GM12878 (cell line): Measurements from ENCODE around the gene MEAK7. TPM values are rescaled to one million over a fixed set of nuclear protein-coding genes. Genes with fewer than 3 reads are reported as not detected.

Source experiments
- ATAC-seq: fragments of 200-7000 bp; cut with Tn5 transposase; 3 replicates; pipeline ENCODE4 v1.9.1; 2020; ENCODE audit warnings: mild to moderate bottlenecking, moderate library complexity
- BruUV-seq: library from RNA; stranded (reverse); fragments of 400-500 nt; replicated peaks from 2 replicates; lab custom pipeline; 2021; lab: Mats Ljungman, UMichigan
- CTCF ChIA-PET: fragments of 300-600 bp; sonication (Branson Sonifier 250); formaldehyde crosslinking; extraction: SDS; loops from one replicate; lab custom pipeline; 2021; ENCODE audit warnings: inconsistent platforms; lab: Yijun Ruan, JAX
- POLR2A ChIA-PET: fragments of 350-600 bp; formaldehyde crosslinking; extraction: SDS; loops from one replicate; lab custom pipeline; 2021; ENCODE audit warnings: inconsistent platforms; lab: Charles Lee
- RAD21 ChIA-PET: fragments of 300-600 bp; sonication (Branson Sonifier 250); formaldehyde crosslinking; loops from one replicate; lab custom pipeline; 2023; ENCODE audit warnings: antibody characterized with exemption; ENCODE audit not compliant: unreplicated experiment; lab: Charles Lee
- SMC1A ChIA-PET: fragments of 300-600 bp; sonication (Branson Sonifier 250); formaldehyde crosslinking; loops from one replicate; lab custom pipeline; 2023; ENCODE audit not compliant: unreplicated experiment, uncharacterized antibody; lab: Charles Lee
- DNase-seq: peaks from one replicate; pipeline ENCODE4 v3.0.0-alpha.2; 2011; ENCODE audit warnings: low read depth, low spot score
- FAIRE-seq: peaks from 3 replicates; lab custom pipeline; 2011; peaks lifted over from hg19 to GRCh38; lab: Jason Lieb, UNC
- H2AFZ ChIP-seq: 2 replicates; pipeline ENCODE4 v1.6.0; 2011; ENCODE audit warnings: low read depth, low read length, control low read depth; ENCODE audit not compliant: control insufficient read depth
- H3K27ac ChIP-seq: 2 replicates; pipeline ENCODE4 v1.5.1; 2011; ENCODE audit warnings: control low read depth; ENCODE audit not compliant: control insufficient read depth, insufficient read depth
- H3K27me3 ChIP-seq, 2 experiments: replicated peaks in 1 of 2; 2 replicates each; pipeline versions ENCODE4 v1.6.0 to v1.6.1; 2011; ENCODE audit warnings: low read length in 1 of 2; ENCODE audit not compliant: control insufficient read depth in 2 of 2, insufficient read depth in 2 of 2
- H3K36me3 ChIP-seq, 2 experiments: 2 replicates each; pipeline ENCODE4 v1.5.1; 2011; ENCODE audit warnings: low read length in 1 of 2; ENCODE audit not compliant: control insufficient read depth in 2 of 2, insufficient read depth in 2 of 2
- H3K4me1 ChIP-seq: 2 replicates; pipeline ENCODE4 v1.6.1; 2011; ENCODE audit warnings: mild to moderate bottlenecking, low read length, moderate library complexity, mixed read lengths; ENCODE audit not compliant: control insufficient read depth, insufficient read depth
- H3K4me2 ChIP-seq: 2 replicates; pipeline ENCODE4 v1.6.0; 2011; ENCODE audit warnings: control low read depth; ENCODE audit not compliant: control insufficient read depth, insufficient read depth
- H3K4me3 ChIP-seq: fragments of 200-600 bp; sonication (generic); 2 replicates; pipeline ENCODE4 v1.5.1; 2016
- H3K79me2 ChIP-seq: 2 replicates; pipeline ENCODE4 v1.6.0; 2011; ENCODE audit warnings: low read length; ENCODE audit not compliant: control insufficient read depth, insufficient read depth
- H3K9ac ChIP-seq: 2 replicates; pipeline ENCODE4 v1.8.0; 2011; ENCODE audit warnings: low read length, control low read depth, mixed read lengths; ENCODE audit not compliant: control insufficient read depth, insufficient read depth
- H3K9me3 ChIP-seq: replicated peaks from 3 replicates; pipeline ENCODE4 v1.5.1; 2011; ENCODE audit warnings: mild to moderate bottlenecking, low read length; ENCODE audit not compliant: control insufficient read depth, insufficient read depth
- H4K20me1 ChIP-seq: 2 replicates; pipeline ENCODE4 v1.6.0; 2011; ENCODE audit not compliant: control insufficient read depth, insufficient read depth
- CBX5 ChIP-seq: sonication (generic); IDR thresholded peaks from 2 replicates; pipeline ENCODE4 v1.6.1; 2016; ENCODE audit warnings: low read depth, moderate library complexity, mild to moderate bottlenecking, inconsistent platforms
- ETV6 ChIP-seq, 2 experiments: fragments of 450-650 bp in 1 of 2; IDR thresholded peaks in 1 of 2; conservative IDR thresholded peaks in 1 of 2; 2 replicates each; pipeline ENCODE4 v1.6.1; 2014; ENCODE audit warnings: antibody characterized with exemption in 1 of 2, borderline replicate concordance in 1 of 2, low read depth in 1 of 2, mild to moderate bottlenecking in 1 of 2, moderate library complexity in 1 of 2
- MYB ChIP-seq: fragments of 150-350 bp; IDR thresholded peaks from 2 replicates; pipeline ENCODE4 v1.6.1; 2014; ENCODE audit warnings: mild to moderate bottlenecking, low read depth, low read length, borderline replicate concordance
- MYC ChIP-seq: IDR thresholded peaks from 2 replicates; pipeline ENCODE4 v1.6.1; 2011; ENCODE audit warnings: mild to moderate bottlenecking, low read length, moderate library complexity, inconsistent platforms; ENCODE audit not compliant: insufficient read depth, insufficient replicate concordance, insufficient read length, severe bottlenecking
- NFYA ChIP-seq: IDR thresholded peaks from 2 replicates; pipeline ENCODE4 v1.6.1; 2011; ENCODE audit warnings: low read depth, mild to moderate bottlenecking, low read length, improper control_type of control experiment, borderline replicate concordance
- SMAD5 ChIP-seq: IDR thresholded peaks from 2 replicates; pipeline ENCODE4 v1.6.1; 2016; ENCODE audit warnings: antibody characterized with exemption, low read depth
- SUZ12 ChIP-seq: fragments of 200-600 bp; sonication (generic); IDR thresholded peaks from one replicate; pipeline ENCODE4 v1.6.1; 2018; ENCODE audit warnings: antibody characterized with exemption, mild to moderate bottlenecking; ENCODE audit not compliant: unreplicated experiment
- TCF12 ChIP-seq: IDR thresholded peaks from 2 replicates; pipeline ENCODE4 v1.6.1; 2011; ENCODE audit warnings: low read depth, mild to moderate bottlenecking, low read length
- TCF3 ChIP-seq: IDR thresholded peaks from 2 replicates; pipeline ENCODE4 v1.6.1; 2012; ENCODE audit warnings: low read depth, mild to moderate bottlenecking, low read length, borderline replicate concordance; ENCODE audit not compliant: insufficient read depth
- WRNIP1 ChIP-seq: IDR thresholded peaks from 2 replicates; pipeline ENCODE4 v1.6.1; 2011; ENCODE audit warnings: low read depth, low read length, improper control_type of control experiment, borderline replicate concordance
- ZBTB4 ChIP-seq: fragments of 450-650 bp; formaldehyde crosslinking; IDR thresholded peaks from 2 replicates; pipeline ENCODE4 v1.4.0; 2022; ENCODE audit warnings: mild to moderate bottlenecking, moderate library complexity
- ZBTB40 ChIP-seq: fragments of 450-650 bp; IDR thresholded peaks from 2 replicates; pipeline ENCODE4 v1.6.1; 2016; ENCODE audit warnings: mild to moderate bottlenecking, moderate library complexity, borderline replicate concordance
- ZNF384 ChIP-seq: IDR thresholded peaks from 2 replicates; pipeline ENCODE4 v1.6.1; 2012; ENCODE audit warnings: low read depth, mild to moderate bottlenecking, low read length, improper control_type of control experiment, borderline replicate concordance
- WGBS: methylation state at CpG from one replicate; pipeline ENCODE4 v1.1.6; 2016; ENCODE audit warnings: low lambda C conversion rate; ENCODE audit not compliant: insufficient replicate concordance, insufficient coverage; ENCODE audit errors: missing lambda C conversion rate; 5-methylcytosine and 5-hydroxymethylcytosine counted together
- in situ Hi-C: fragments of 300-500 bp; cut with MboI; formaldehyde crosslinking; loops from 9 replicates; pipeline ENCODE4 v1.14.3; 2018; ENCODE audit warnings: mixed read lengths
- intact Hi-C: fragments of 100-400 bp; cut with micrococcal nuclease; formaldehyde crosslinking; loops from one replicate; pipeline ENCODE4 v1.14.2; 2022; ENCODE audit not compliant: unreplicated experiment
- polyA plus RNA-seq, 11 experiments: library from polyadenylated mRNA; depleted of rRNA in 4 of 11; unstranded in 6 of 11; stranded (reverse) in 5 of 11; fragments of >200 nt; fragmentation: Nextera tagmentation in 4 of 11; fragmentation: Illumina TruSeq in 1 of 11; extraction: Ambion mirVana in 4 of 11; extraction: Trizol in 1 of 11; gene quantifications; 1 replicate in 1 of 11; 2 replicates in 10 of 11; pipeline versions ENCODE4 v1.2.1 to v1.2.3, GENCODE V29; 2011 to 2016; ENCODE audit warnings: inconsistent platforms in 2 of 11, missing spikeins in 2 of 11, low read depth in 1 of 11
- total RNA-seq, 4 experiments: library from RNA; depleted of rRNA in 3 of 4; stranded (reverse); fragments of >200 nt in 3 of 4; fragmentation: Illumina TruSeq in 1 of 4; extraction: Trizol in 1 of 4; gene quantifications; 2 replicates each; pipeline versions ENCODE4 v1.2.1 to v1.2.3, GENCODE V29; 2013 to 2021

The MEAK7 gene
- total and polyA plus RNA-seq, 10 of the 15 experiments (the other 5 are each of a cell fraction or from before 2014, with no cell fraction given), result 1.4 to 11.9 (median 6.4) TPM

- TF ChIP-seq SMAD5 (no peak), TCF12 (no peak)
Measured at GRCh38 chr16:84498223-84498610, 6.2 kb downstream of the MEAK7 start (continued).

- FAIRE-seq, result no peak
- in situ Hi-C loops, result no loop called here
- no peak overlapping the region for H3K4me2 ChIP-seq
Measured at GRCh38 chr16:84497418-84498222, 6.8 kb downstream of the MEAK7 start.

More at GRCh38 chr16:84497418-84498222, 6.8 kb downstream of the MEAK7 start:
- RAD21 ChIA-PET, result no interaction called here
- TF ChIP-seq TCF3, result no peak
- TF ChIP-seq ZBTB40, result no peak
- no peak for TF ChIP-seq MYB
- no peak for TF ChIP-seq ZNF384
- TF ChIP-seq SUZ12, result no peak
- TF ChIP-seq ETV6 (conservative IDR thresholded peaks at IDR 0.05 in 1 of 2, IDR thresholded peaks at IDR 0.05 in 1 of 2; ENCODE audit: borderline replicate concordance in 1 of 2, low read depth in 1 of 2), result no peak
- no peak for TF ChIP-seq WRNIP1
- no peak for TF ChIP-seq ZBTB4
- TF ChIP-seq MYC, result no peak
- no peak for TF ChIP-seq CBX5
- no peak for TF ChIP-seq NFYA
- Histone ChIP-seq H3K9ac (no peak overlapping the region), H2AFZ (no peak overlapping the region), H3K27ac (no peak overlapping the region), H4K20me1 (no peaks in the 10 kb centered on the region), H3K4me1 (no peaks in the 10 kb centered on the region), H3K79me2 (no peaks in the 10 kb centered on the region), H3K9me3 (no peaks in the 10 kb centered on the region; the same call in 2 of the 3 replicates), H3K4me3 (no peak overlapping the region), H3K27me3 (no peaks in the 10 kb centered on the region), H3K36me3 (0 out of 4 replicates have a peak, but pooled peaks cover 0 to 2% of the 10 kb centered on the region in 2 experiments)
- CTCF ChIA-PET, result interaction anchor here (0.9 to 1.2 kb wide), 4 partner anchors 8 to 474 kb away, joined by 3 to 4 read pairs (median 3); no protein-coding TSS in a partner anchor
- intact Hi-C loops, result no loop called here
- 90% methylated on average over 18 of the region's 18 CpGs for WGBS
- DNase-seq (no peak), ATAC-seq (no peak)
- BruUV-seq, result no TSS peak
- POLR2A ChIA-PET, result no interaction called here
- SMC1A ChIA-PET, result interaction anchor here (0.5 to 1.9 kb wide), 3 partner anchors 103 to 290 kb away, joined by 3 to 4 read pairs (median 3); no protein-coding TSS in a partner anchor
